ENCODE data around the gene KDM5B. TPM values are rescaled to one million over a fixed set of nuclear protein-coding genes. Genes with fewer than 3 reads are reported as not detected.
A peak's percentile ranks its signal among the peaks of the same experiment; 100 is the strongest.
"Not testable (repeated sequence)": the region's sequence is repeated elsewhere in the genome, so short reads cannot be mapped to it uniquely, and the experiment has no call there.

The KDM5B gene
- total RNA-seq, 1 donor from 2014 or later = 183 TPM

DNA sequence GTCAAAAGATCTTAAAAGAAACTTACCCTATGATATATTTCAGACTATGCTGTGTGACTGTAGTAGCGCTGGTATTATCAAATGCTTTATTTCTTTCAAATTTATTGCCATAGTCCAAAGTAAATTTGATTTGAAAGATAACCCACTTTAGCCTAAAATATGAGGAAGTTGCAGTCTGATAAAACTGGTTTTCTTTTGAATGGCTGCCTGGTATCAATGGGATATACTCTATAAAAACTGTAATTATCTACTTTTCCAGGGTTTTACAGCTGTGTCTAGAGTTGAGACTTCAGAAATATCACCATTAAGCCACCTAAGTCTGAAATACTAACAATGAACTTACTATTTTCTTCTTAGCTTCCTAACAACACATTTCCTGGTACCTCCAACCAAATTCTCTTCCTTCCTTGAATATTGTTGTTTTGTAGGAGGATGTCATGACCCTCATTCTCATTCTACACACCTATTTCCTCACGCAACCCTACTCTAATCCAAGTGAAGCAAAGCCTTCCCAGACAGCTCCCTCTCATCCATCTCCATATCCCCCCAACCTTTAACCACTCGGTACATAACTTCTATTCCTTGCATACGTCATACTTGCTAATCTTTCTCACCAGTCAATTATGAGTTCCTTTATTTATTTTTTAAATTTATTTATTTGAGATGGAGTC, 17.0 kb downstream of the KDM5B start:
- no peak for DNase-seq (ENCODE audit: low read depth)

DNA sequence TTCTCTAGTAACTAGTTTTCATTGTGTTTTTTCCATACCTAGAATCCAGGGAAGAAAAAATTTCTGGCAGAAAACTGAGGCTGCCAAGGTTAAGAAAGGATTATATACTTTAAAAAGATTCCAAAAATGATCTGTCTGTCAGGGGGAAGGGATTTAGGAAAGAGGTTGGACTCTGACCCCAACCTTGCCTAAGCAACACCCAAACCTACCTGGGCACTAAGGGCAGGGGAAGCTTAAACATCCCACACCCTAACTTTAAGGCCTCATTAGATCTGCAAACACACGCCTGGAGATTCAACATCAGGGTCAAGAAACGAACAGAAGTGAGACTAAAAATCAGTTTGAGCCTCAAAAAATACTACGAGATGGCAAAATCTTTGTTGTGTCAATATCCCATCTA, 19.4 kb downstream of the KDM5B start:
- no peak for DNase-seq (ENCODE audit: low read depth)

DNA sequence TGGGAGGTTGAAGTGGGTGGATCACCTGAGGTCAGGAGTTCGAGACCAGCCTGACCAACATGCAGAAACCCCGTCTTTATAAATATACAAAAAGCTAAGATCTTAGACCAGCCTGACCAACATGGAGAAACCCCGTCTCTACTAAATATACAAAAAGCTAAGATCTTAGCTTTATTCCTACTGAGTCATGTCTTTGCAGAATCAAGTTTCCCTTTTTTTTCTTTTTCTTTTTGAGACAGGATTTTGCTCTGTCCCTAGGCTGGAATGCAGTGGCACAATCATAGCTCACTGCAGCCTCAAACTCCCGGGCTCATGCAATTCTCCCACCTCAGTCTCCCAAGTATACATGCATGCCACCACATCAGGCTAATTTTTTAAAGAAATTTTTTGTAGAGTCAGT, 21.4 kb downstream of the KDM5B start:
- no peak for DNase-seq (ENCODE audit: low read depth)

DNA sequence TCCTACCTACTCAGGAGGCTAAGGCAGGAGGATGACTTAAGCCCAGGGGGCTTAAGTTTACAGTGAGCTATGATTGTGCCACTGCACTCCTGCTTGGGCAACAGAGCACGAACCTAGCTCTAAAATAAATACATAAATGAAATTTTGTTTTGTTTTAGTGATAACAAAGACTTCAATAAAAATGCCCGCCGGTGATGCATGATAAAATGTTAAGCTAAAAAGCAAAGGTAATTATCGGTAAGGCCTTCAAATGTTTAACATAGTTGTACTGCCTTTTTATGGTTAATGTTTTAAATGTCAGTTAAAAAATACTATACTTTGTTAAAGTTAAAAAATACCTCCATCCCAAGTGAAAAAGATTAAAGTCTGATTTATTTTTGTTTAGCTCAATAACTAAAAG, 27.0 kb downstream of the KDM5B start:
- no peak for DNase-seq (ENCODE audit: low read depth)

DNA sequence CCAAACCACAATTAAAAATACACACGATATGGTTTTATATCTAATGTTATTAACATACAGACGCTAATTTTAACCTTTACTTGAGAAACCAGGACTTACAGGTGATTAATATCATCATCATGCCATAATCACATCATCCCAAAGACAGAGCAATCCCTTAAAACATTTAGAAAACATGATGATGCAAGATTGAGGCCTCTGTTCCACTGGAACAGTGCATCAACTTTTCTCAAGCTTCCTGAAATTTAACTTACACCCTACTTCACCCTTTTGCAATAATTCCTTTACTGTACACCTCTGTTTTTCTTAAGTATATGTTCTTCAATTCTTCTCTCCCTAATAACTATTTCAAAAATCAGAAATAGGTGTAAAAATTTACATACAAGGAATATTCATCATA, 38.1 kb downstream of the KDM5B start:
- no peak for DNase-seq (ENCODE audit: low read depth)

DNA sequence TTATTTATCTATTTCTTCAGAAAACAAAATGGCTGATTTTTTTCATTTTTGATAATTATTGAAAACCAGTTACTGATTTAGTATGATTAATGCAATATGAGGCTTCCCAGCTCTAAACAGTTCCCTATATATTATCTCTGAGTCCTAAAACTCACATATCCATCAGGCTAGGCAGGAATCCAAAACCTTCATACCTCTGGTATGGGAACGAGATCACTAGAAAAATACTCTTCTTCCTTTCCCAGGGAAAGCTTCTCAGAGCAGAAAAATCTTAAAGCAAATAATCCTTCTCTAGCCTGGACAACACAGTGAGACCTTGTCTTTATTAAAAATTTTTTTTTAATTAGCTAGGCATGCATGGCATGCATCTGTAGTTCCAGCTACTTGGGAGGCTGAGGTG, 42.5 kb downstream of the KDM5B start:
- no peak for DNase-seq (ENCODE audit: low read depth)

DNA sequence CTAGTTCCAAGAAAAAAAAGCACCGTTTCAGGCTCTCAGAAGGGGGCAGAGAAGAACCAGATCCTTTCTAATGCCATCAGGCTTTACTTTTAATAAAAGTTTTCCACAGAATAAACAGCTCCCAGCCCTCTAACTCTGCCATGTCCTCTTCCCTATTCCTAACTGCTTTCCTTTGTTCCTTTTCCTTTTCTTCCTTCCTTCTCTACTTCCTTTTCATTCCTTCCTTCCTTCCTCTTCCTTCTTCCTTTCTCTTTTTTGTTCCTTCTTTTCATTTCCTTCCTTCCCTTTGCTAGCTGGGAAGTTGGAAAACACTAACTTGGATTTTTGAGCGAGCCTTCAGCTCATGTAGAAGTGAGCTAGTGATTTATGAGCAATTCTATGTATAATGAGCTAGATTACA, 46.2 kb downstream of the KDM5B start:
- no peak for DNase-seq (ENCODE audit: low read depth)

DNA sequence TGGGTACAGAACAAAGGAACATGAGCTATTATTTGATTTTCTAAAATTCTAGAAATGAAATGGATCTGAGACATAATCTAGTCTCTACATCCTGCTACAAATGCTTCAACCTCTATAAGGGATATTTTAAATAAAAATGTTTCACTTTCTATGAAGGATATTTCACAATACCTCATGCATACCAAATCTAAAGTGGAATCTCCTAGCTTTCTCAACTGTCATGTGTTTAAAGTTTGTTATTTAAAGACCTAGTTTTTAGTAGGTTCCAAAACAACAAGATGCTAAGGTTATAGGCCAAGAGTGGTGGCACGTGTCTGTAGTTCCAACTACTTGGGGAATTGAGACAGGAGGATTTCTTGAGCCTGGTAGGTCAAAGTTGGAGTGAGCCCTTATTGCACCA, 47.6 kb downstream of the KDM5B start:
- DNase-seq (ENCODE audit: low read depth) = no peak

DNA sequence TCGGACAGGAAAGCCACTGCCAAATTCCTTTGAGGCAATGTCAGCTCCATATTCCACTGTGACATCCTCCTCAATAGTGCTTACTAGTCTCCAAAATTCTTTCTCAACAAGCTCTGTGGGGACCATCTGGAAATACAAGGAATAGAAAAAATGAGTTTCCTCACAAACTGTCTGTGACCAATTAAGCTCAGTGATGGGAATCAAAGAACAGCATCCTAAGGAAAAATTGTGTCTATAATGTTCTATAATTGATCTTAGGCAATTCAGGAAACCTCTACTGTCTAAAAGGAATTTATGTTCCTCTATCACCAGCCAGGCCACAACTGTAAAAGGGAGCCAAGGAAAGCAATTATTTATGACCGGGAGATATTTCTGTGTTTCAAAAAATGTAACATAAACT, 51.8 kb downstream of the KDM5B start:
- DNase-seq (ENCODE audit: low read depth) = no peak

DNA sequence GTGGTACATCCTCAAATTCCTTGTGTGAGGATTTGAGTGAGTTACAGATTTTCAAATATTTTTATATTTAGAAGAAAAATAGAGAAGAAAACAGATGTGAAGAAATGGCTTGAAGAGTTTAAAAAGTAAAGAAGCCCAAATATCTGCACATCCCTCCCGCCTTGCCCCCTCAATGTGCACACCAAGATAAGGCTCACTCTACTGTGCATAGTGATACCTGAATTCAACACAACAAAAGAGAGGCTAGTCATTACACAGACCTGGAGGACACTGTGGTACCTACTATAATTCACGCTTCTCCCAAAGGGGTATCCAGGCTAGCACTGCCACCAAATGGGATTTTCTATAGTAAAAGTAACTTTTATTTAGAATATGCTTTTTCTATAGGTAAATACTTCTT, 53.9 kb downstream of the KDM5B start:
- no peak for DNase-seq (ENCODE audit: low read depth)

DNA sequence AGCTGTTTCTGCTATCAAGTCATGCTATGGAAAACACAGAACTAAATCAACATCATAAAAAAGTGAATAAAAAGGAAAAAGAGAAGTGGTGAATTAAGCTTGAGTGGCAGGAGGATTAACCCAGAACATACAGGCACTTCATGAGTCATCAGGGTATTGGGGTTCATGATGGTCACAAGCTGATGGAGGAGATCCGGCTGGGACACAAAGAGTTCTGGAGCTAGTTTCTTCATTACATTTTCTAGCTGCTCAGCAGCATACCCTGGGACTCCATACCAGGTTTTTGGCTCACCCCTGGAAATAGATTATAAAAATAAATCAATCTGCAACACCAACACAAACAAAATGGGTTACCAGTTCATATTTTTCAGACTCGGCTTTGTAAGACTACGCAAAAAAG, 55.4 kb downstream of the KDM5B start:
- DNase-seq (ENCODE audit: low read depth) = no peak

DNA sequence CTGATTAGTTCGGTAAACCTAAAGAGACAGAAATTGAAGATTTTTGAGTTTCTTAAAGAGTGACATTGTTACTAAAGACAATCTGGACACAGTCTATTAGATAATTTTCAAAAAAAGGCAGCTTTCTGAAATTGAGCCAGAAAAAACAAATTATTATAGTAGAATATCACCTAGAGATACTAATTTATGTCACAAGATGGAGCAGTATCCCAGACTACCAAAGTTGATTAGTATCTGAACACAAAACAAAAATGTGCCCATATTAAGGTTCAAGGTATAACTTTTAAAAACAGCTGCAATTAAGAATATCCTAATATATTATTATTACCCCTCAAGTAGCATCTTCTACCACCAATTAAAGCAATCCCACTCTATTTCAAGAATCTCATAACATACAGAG, 57.5 kb downstream of the KDM5B start:
- no peak for DNase-seq (ENCODE audit: low read depth)

DNA sequence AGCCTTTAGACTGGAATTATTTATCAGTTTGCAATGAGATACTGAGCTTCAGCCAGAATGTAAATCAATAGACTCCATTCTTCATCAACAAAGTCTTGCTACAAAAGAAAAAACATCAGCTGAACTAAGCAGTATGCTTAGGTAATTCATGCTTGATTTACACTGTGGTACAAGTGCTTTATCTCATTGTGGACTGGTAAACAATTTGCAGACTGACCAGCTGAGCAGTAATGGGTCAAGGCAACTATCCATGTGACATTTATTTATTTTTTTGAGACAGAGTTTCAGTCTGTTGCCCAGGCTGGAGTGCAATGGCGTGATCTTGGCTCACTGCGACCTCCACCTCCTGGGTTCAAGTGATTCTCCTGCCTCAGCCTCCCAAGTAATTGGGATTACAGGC, 58.2 kb downstream of the KDM5B start:
- no peak for DNase-seq (ENCODE audit: low read depth)

DNA sequence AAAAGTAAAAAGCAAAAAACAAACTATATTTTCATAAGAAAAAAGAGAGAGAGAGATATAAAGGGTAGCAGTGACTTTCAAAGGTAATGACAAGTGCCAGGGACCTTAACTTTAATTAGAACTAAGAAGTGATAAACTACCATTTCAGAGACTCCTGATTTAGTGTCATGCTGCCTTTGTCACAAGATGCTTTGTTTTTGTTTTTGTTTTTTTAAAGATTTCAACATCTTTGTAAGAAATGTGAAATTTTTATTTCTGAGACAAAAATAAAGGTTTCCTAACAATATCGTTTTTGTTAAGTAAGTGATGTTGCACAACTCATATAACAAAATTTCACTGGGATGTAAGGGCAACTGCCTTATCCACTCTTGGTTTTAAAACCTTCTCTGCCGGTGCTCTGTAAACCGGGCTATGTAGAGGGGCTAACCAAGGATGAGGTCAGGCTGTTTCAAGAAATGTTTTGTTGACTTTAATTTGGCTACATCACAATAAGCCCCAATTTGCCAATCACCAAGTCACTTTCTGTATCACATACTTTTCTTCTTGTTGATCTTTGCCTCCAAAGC, 62.8 kb downstream of the KDM5B start:
- no peak for DNase-seq (ENCODE audit: low read depth)

DNA sequence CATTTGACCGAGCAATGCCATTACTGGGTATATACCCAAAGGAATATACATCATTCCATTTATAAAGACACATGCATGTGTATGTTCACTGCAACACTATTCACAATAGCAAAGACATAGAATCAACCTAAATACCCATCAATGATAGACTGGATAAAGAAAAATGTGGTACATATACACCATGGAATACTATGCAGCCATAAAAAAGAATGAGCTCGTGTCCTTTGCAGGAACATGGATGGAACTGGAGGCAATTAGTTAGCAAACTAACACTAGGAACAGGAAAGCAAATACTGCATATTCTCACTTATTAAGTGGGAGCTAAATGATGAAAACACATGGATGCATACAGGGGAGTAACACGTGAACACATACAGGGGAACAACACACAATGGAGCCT, 63.5 kb downstream of the KDM5B start:
- not testable (repeated sequence) for DNase-seq (ENCODE audit: low read depth)

DNA sequence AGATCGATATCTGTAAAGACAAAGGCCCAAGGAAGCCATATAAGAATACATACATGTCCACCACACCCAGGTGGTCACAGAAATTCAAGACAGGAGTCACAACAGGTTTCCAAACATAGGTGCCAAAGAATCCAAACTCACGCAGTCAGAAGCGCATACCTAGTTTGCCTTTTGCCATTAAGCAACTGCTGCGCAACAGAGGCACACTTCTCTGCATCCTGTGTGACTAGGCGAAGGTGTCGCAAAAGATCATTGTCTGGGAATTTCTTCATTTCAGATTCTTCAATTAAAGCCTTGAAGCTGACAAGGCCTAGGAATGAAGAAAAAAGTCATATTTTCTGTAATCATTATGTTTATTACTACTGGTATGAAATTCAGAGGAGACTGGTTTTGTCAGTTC, 65.7 kb downstream of the KDM5B start:
- no peak for DNase-seq (ENCODE audit: low read depth)

DNA sequence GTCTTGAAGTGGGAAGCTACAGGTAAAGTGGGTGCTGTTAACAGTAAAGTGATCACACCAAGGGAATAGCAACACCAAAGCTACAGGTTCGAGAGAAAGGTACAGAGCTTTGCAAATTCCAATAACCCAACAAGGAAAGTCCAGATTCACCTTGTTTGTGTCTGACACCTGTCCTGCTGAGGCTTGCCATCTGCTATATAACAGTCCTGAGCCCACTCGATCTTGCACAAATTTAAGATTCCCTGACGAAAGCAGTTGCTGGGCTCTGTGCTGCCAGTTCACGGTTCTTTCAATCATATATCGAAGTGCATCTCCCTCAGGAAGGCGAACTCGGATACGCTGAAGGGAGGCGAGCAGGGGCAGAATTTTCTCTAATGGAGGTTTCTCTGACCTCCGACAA, 75.0 kb downstream of the KDM5B start:
- no peak for DNase-seq (ENCODE audit: low read depth)

DNA sequence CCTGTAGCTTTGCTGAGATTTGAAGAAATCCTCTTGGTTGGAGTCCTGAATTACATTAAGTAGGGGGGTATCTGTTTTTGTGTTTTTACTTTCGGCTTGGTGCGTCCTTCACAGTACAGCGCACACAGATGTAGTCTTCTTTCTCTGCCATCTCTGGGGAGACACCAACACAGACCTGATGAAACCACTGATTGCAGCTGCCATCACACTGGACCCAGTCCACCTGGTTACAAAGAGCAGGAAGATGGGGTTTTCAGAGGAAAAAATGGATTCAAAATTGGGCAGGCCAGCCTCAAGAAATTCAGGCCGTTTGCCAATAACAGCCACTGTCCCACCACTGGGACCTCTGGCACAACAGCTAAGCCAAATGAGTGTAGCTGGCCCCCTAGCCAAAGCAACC, 79.3 kb downstream of the KDM5B start:
- DNase-seq (ENCODE audit: low read depth) = no peak

DNA sequence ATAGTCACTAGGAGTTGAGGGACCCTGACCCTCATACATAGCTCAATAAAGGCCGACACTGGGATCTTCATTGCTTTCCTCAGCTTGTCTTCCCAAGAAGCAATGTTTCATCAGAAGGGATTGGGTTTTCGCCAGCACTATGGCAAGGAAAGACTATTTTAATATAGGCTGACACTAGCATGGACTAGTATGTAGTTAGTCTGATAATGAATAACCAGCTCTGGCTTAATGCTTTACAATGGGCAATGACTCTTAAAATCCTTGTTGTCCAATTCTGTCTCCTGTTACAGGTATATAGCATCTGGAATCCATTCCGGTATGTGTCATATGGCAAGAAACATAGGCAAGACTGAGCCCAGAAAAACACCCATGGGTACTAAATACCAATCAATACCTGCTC, 82.7 kb downstream of the KDM5B start:
- DNase-seq (ENCODE audit: low read depth) = peak; percentile 58

DNA sequence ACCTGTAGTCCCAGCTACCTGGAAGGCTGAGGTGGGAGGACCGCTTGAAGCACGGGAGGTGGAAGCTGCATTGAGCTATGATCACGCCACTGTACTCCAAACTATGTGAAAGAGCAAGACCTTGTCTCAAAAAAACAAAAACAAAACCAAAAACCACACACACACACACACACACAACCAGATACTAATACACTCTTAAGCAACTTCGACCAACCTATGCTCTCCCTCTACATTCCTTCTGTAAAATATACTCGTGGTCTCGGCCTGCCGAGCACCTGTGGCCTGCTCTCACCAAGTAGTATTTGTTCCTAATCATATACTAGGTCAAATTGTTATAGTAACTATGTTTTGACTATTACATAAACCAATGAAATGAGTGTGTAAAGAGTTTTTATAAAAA, 84.5 kb downstream of the KDM5B start:
- no peak for DNase-seq (ENCODE audit: low read depth)

DNA sequence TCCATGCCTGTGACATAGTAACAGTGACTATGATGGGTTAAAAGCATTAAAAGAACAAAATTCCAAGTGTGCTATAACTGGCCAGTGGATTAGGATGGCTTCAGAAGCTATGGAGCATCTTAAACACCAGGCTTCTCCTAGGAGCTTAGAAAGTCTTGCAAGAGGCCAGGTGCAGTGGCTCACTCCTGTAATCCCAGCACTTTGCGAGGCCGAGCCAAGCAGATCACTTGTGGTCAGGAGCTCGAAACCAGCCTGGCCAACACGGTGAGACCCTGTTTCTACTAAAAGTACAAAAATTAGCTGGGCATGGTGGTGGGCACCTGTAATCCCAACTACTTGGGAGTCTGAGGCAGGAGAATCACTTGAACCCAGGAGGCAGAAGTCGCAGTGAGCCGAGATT, 85.2 kb downstream of the KDM5B start:
- not testable (repeated sequence) for DNase-seq (ENCODE audit: low read depth)

DNA sequence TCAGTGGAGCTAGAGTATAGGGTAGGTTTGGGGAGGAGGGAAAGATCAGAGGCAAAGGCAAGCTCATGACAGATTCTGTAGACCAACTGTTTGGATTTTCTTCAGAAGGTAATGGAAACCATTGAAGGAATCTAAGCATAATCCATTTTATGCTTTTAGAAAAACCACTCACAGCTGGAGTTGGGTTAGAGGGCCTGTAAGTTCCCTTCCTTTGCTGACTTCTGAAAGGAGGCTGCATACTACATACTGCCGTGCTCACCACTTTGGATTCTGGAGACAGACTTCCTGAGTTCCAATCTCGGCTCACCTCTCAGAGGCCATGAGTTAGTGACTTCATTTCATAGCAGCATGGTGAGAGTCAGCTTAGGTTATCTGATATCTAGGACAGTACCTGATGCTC, 91.6 kb downstream of the KDM5B start:
- DNase-seq (ENCODE audit: low read depth) = no peak

DNA sequence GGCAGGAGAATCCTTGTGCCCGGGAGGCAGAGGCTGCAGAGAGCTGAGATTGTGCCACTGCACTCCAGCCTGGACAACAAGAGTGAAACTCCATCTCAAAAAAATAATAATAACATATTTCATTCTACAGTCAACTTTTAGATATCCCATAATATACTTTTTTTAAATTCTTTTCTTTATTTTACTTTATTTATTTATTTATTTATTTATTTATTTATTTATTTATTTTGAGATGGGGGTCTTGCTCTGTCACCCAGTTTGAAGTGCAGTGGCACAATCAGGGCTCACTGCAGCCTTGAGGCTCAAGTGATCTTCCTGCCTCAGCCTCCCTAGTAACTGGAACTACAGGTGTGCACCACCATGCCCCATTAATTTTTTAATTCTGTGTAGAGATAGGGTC, 94.0 kb downstream of the KDM5B start:
- not testable (repeated sequence) for DNase-seq (ENCODE audit: low read depth)

DNA sequence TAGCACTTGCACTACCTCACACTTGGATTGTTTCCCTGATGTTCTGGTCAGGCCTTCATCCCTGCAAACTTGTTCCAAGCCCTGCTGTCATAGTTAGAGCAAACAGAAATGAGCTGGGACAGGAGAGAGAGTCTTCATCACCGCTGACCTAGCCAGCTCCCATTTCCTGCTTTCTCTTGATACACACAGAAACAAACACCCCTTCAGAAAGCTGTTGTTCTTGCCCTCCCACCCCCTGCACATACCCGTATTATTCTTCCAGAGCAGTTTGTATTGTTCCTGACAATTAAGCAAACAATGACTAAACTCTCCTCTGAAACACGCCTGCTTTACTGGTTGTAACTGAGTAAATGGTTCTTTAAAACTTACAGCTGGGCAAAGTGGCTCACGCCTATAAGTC, 95.1 kb downstream of the KDM5B start:
- DNase-seq (ENCODE audit: low read depth) = peak; percentile 71

All from renal cortical epithelial cell (primary cell).